Mucosa of descending colon (tissue), 3 donors: ENCODE results near the gene ADPRM. TPM values are rescaled to one million over a fixed set of nuclear protein-coding genes. Genes with fewer than 3 reads are reported as not detected.

ENCODE experiments used
- ATAC-seq: fragments of 200-7000 bp; cut with Tn5 transposase; one replicate; pipeline ENCODE4 v1.9.1; 2020; ENCODE audit warnings: mild to moderate bottlenecking, moderate library complexity
- DNase-seq, 3 donors: peaks; one replicate each; pipeline ENCODE4 v3.0.0-alpha.2; 2020
- H3K36me3 ChIP-seq: fragments of 200-600 bp; one replicate; pipeline ENCODE4 v1.8.0; 2021; ENCODE audit warnings: low read depth, mild to moderate bottlenecking
- H3K4me1 ChIP-seq: fragments of 200-600 bp; one replicate; pipeline ENCODE4 v1.8.0; 2021; ENCODE audit warnings: low read depth, mild to moderate bottlenecking
- H3K4me3 ChIP-seq: fragments of 200-600 bp; one replicate; pipeline ENCODE4 v1.8.0; 2021; ENCODE audit warnings: mild to moderate bottlenecking
- H3K9me3 ChIP-seq: fragments of 200-600 bp; one replicate; pipeline ENCODE4 v1.8.0; 2021; ENCODE audit warnings: mild to moderate bottlenecking
- CTCF ChIP-seq: fragments of 200-600 bp; IDR thresholded peaks from one replicate; pipeline ENCODE4 v1.8.0; 2022; ENCODE audit warnings: antibody characterized with exemption, mild to moderate bottlenecking
- intact Hi-C, 2 donors: fragments of 100-400 bp; cut with DNase I in 1 of 2; cut with micrococcal nuclease in 1 of 2; formaldehyde crosslinking; loops; one replicate each; pipeline versions ENCODE4 v1.11.0 to v1.11.1; 2022; cut with DNase I, micrococcal nuclease
- long read RNA-seq, 2 donors: library from polyadenylated mRNA; unstranded; transcript quantifications; one replicate each; pipeline ENCODE4 v2.0.0, GENCODE V29; 2019 to 2021
- total RNA-seq, 3 donors: library from RNA; stranded (reverse); fragmentation: NEBNext Ultra II Directional in 2 of 3; extraction: Animal tissue kit (Norgen Biotek cat#: 25700) in 2 of 3; gene quantifications; one replicate each; pipeline versions ENCODE4 v1.2.1 to v1.2.4, GENCODE V29; 2021 to 2023
- donor health status: DM: no; HTN: no; CAD: no; lungs with moderate emphysema.
- donor health status: DM: no; HTN: no; CAD: no.
- donor health status: DM: no; HTN: yes; CAD: no.

Gene ADPRM
- 1 to 10 TPM; 6.9 to 8.7 (median 8.5) TPM for total RNA-seq
- long read RNA-seq, donor 1, partial matches to known transcripts, result 1 of 8 reads
- long read RNA-seq, donor 1, other reads (novel, unspliced or antisense), result 3 of 8 reads
- long read RNA-seq, donor 2, transcript ADPRM-201 (4 exons, 1,209 nt), result major isoform, 8 of 12 reads
- long read RNA-seq, donor 2, partial matches to known transcripts, result 3 of 12 reads
- long read RNA-seq, donor 2, other reads (novel, unspliced or antisense), result 0 of 12 reads

GRCh38 chr17:10697092-10698081, at the start of gene ADPRM, which contains the start of gene SCO1:
ADPRM (plus strand) TSS chr17:10697594; CDS start chr17:10704927, 7,333 bp downstream.
SCO1 (minus strand) TSS chr17:10697533; CDS start chr17:10697507, 26 bp downstream.
- Histone ChIP-seq H3K4me3 (peak within 1 kb of the TSS; percentile 83), H3K36me3 (no peaks in the 10 kb centered on the region), H3K9me3 (no peaks in the 10 kb centered on the region), H3K4me1 (peaks cover 11% of the 10 kb centered on the region)
- DNase-seq (peak; percentile 95 to 97 (median 96)), ATAC-seq (peak; percentile 99)
- peak; percentile 29 for TF ChIP-seq CTCF
- intact Hi-C loops, result no loop called here

GRCh38 chr17:10648381-10648780, 49.0 kb upstream of the ADPRM start:
- Histone ChIP-seq H3K9me3 (no peaks in the 10 kb centered on the region), H3K4me3 (no peak overlapping the region), H3K36me3 (no peaks in the 10 kb centered on the region), H3K4me1 (no peaks in the 10 kb centered on the region)
- DNase-seq (no peak), ATAC-seq (no peak)
- TF ChIP-seq CTCF, result no peak
- intact Hi-C loops, result loop anchor here in 1 of 2 donors (5.0 kb wide), 1 partner anchor 194 kb away; no protein-coding TSS in a partner anchor

GRCh38 chr17:10648956-10649355, 48.4 kb upstream of the ADPRM start:
- Histone ChIP-seq H3K4me3 (no peak overlapping the region), H3K36me3 (no peaks in the 10 kb centered on the region), H3K4me1 (no peaks in the 10 kb centered on the region), H3K9me3 (no peaks in the 10 kb centered on the region)
- DNase-seq (no peak), ATAC-seq (no peak)
- no peak for TF ChIP-seq CTCF
- intact Hi-C loops, result loop anchor here in 1 of 2 donors (5.0 kb wide), 1 partner anchor 193 kb away; no protein-coding TSS in a partner anchor

- Histone ChIP-seq H3K4me1 (no peaks in the 10 kb centered on the region), H3K9me3 (no peaks in the 10 kb centered on the region), H3K4me3 (no peak overlapping the region), H3K36me3 (no peaks in the 10 kb centered on the region)
- intact Hi-C loops, result loop anchor here in 1 of 2 donors (5.0 kb wide), 1 partner anchor 193 kb away; no protein-coding TSS in a partner anchor
- DNase-seq (no peak), ATAC-seq (no peak)
- TF ChIP-seq CTCF, result no peak
Measured at GRCh38 chr17:10649602-10650001, 47.8 kb upstream of the ADPRM start.

- ATAC-seq (no peak), DNase-seq (no peak)
- intact Hi-C loops, result no loop called here
- Histone ChIP-seq H3K4me3 (no peak overlapping the region), H3K4me1 (no peaks in the 10 kb centered on the region), H3K9me3 (no peaks in the 10 kb centered on the region), H3K36me3 (no peaks in the 10 kb centered on the region)
- no peak for TF ChIP-seq CTCF
Measured at GRCh38 chr17:10651927-10652326, 45.5 kb upstream of the ADPRM start.
